IPS-15b (cell line): Measurements from ENCODE around the gene DPP10.

Experiments used
- H3K27me3 ChIP-seq: one replicate; pipeline ENCODE4 v1.6.1; 2013; ENCODE audit warnings: low read length; ENCODE audit not compliant: control insufficient read depth, insufficient read depth
- H3K36me3 ChIP-seq: one replicate; pipeline ENCODE4 v1.6.1; 2013; ENCODE audit warnings: low read length; ENCODE audit not compliant: control insufficient read depth, insufficient read depth
- H3K4me1 ChIP-seq: one replicate; pipeline ENCODE4 v1.6.1; 2013; ENCODE audit warnings: mild to moderate bottlenecking, low read length; ENCODE audit not compliant: control insufficient read depth, insufficient read depth
- H3K4me3 ChIP-seq: one replicate; pipeline ENCODE4 v1.5.1; 2013; ENCODE audit warnings: low read depth, low read length
- H3K9ac ChIP-seq: one replicate; pipeline ENCODE4 v1.6.1; 2013; ENCODE audit warnings: low read depth, mild to moderate bottlenecking, low read length
- H3K9me3 ChIP-seq: one replicate; pipeline ENCODE4 v1.6.1; 2013; ENCODE audit warnings: mild to moderate bottlenecking, low read length; ENCODE audit not compliant: control insufficient read depth, insufficient read depth

DPP10 gene

DNA sequence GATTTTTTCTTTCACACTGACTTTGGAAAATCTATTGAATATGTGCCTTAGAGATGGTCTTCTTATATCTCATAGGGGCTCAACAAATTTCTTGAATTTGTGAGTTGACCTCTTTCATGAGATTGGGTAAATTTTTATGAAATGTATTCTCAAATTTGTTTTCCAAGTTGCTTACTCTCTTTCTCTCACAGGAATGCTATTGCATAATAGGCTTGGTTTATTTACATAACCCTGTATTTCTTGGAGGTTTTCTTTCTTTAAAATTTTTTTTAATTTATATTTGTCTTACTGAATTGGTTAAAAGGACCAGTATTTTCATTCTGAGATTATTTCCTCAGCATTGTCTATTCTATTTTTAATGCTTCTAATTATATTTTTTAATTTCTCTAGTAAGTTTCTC is 917.1 kb downstream of the DPP10 start:
- Histone ChIP-seq H3K9me3 (peaks cover 16% of the 10 kb centered on the region), H3K27me3 (no peaks in the 10 kb centered on the region), H3K4me1 (peaks cover 17% of the 10 kb centered on the region), H3K9ac (no peak overlapping the region), H3K4me3 (no peak overlapping the region), H3K36me3 (no peaks in the 10 kb centered on the region)

DNA sequence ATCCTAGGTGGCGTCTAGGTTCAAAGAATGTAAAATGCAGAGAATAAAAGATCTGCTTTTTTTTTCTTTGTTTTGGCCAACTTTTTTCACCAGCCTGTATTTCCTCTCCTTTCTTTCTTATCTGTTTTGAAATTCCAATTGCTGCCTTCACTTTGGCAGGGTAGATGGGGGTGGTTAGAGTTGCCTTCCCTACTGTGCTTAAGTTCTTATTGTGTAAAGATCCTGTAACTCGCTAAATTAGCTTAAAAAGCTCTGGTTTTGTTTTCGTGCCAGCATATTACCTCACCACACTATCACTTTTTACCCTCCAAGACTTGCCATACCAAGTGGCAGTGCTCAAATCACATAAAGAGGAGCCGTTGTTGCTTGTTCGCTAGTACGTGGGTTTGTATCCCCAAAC is 921.7 kb downstream of the DPP10 start:
- no peaks in the 10 kb centered on the region for H3K9me3 ChIP-seq
- H3K4me1 ChIP-seq, result peaks cover 21% of the 10 kb centered on the region
- H3K9ac ChIP-seq, result no peak overlapping the region
- no peaks in the 10 kb centered on the region for H3K36me3 ChIP-seq
- H3K4me3 ChIP-seq, result peak overlapping the region; percentile 22
- H3K27me3 ChIP-seq, result no peaks in the 10 kb centered on the region

DNA sequence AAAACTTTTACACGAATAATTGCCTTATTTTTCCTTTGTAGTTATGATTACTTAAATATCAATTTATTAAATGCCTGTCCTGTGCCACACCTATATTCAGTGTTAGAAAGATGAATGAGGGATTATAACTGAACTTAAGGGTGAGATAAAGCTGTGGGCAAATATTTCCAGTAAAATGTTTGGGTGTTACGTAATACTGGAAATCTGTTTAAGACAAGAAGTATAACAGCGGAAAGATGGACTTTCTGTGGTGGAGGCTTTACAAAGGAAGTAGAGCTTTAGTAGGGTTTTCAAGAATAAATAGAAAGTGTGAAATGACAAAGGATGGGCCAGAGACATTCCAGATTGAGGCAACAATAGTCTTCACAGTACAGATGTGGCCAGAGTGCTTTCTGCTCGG is 927.0 kb downstream of the DPP10 start:
- Histone ChIP-seq H3K9ac (no peak overlapping the region), H3K27me3 (no peaks in the 10 kb centered on the region), H3K36me3 (no peaks in the 10 kb centered on the region), H3K4me1 (peaks cover 6% of the 10 kb centered on the region), H3K4me3 (no peak overlapping the region), H3K9me3 (peaks cover 13% of the 10 kb centered on the region)

DNA sequence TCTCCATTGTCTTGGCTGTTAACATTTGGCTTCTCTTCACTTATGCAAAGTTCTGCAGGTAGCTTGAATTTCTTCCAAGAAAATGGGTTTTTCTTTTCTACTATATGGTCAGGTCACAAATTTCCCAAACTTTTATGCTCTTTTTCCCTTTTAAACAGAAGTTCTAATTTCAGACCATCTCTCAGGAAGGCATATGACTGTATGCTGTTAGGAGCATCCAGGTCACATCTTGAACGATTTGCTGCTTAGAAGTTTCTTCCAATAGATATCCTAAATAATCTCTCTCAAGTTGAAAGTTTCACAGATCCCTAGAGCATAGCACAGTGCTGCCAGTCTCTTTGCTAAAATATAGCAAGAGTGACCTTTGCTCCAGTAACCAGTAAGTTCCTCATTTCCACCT is 932.5 kb downstream of the DPP10 start:
- Histone ChIP-seq H3K9ac (no peak overlapping the region), H3K36me3 (peaks cover 2% of the 10 kb centered on the region), H3K4me1 (no peaks in the 10 kb centered on the region)

DNA sequence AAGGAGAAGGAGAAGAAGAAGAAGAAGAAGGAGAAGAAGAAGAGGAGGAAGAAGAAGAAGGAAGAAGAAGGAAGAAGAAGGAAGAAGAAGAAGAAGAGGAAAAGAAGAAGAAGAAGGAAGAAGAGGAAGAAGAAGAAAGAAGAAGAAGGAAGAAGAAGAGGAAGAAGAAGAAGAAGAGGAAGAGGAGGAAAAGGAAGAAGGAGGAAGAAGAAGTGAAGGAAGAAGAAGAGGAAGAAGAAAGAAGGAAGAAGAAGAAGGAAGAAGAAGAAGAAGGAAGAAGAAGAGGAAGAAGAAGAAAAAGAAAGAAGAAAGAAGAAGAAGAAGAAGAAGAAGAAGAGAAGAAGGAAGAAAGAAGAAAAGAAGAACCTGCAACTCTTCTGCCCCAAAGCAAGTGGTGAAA is 942.0 kb downstream of the DPP10 start:
- Histone ChIP-seq H3K36me3 (no peaks in the 10 kb centered on the region), H3K9me3 (peaks cover 9% of the 10 kb centered on the region), H3K4me3 (no peak overlapping the region), H3K9ac (no peak overlapping the region), H3K27me3 (no peaks in the 10 kb centered on the region), H3K4me1 (peaks cover 7% of the 10 kb centered on the region)

More for the DNA sequence above, 932.5 kb downstream of the DPP10 start:
- Histone ChIP-seq H3K27me3 (no peaks in the 10 kb centered on the region), H3K9me3 (peaks cover 23% of the 10 kb centered on the region), H3K4me3 (no peak overlapping the region)

DNA sequence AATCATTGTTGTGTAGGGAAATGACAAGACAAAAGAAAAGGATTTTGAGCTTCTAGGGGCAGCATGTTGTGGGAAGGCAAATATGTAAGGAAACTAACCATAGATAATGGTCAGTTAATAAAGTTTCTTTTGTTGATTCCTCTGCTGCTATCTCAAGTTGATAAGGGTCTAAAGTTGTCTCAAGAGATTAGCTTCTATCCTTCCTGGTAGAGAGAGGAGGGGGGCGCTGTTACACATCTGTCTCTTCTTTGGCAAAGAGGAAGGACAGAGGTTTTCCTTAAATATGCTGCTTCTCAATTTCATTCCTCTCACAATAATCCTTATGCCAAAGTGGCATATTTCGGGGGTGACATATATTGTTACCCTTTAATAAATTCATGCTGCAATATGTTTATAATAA is 944.0 kb downstream of the DPP10 start:
- Histone ChIP-seq H3K9me3 (peaks cover 9% of the 10 kb centered on the region), H3K36me3 (no peaks in the 10 kb centered on the region), H3K4me1 (peaks cover 7% of the 10 kb centered on the region), H3K4me3 (no peak overlapping the region), H3K9ac (no peak overlapping the region), H3K27me3 (no peaks in the 10 kb centered on the region)

DNA sequence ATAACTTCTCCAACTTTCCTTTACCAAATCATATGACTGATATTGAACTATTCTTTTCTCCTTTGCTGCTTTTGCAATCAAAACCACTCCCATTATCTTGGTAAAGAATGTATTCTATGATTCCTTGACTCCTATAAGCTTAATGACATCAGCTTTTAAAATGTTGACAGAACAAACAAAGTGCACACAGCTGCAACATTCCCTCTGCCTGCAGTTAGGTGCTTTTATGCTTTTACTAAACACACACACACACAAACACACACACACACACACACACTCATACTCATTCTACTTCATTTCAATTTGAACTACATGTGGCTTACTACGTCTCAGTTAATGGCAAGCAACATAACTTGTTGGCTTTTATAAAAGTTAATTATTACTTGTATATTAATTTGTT is 946.6 kb downstream of the DPP10 start:
- Histone ChIP-seq H3K9ac (no peak overlapping the region), H3K4me3 (no peak overlapping the region), H3K27me3 (no peaks in the 10 kb centered on the region)

DNA sequence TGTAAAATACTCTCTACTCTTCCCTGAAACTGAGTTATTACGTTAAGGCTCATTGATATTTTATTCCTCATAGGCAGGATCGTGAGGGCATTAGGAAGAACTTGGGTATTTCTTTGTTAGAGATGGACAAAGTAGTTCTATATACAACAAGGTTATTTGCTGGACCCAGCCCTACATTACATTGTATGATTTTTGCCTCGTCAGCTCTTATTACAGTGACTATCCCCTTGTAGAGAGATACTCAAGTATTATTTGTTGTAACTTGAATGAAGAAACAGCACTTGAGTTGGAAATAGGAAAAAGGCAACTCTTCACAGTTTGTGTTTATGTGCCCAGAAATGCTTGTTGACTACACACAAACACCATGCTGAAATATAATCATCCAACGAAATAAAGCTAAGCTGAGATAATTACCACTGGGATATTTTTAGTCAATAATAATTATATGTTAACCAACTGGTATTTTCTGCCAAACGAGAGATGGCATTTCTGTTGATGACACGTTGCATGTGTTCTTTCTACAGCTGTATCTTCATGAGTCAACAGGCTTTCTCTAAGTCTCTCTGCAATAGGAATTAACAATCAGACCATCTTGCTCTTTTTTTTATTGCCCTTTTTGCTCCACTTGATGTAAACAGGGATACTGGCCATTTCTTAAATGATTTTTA is 947.6 kb downstream of the DPP10 start:
- Histone ChIP-seq H3K9me3 (no peaks in the 10 kb centered on the region), H3K27me3 (no peaks in the 10 kb centered on the region), H3K4me3 (no peak overlapping the region), H3K36me3 (no peaks in the 10 kb centered on the region), H3K4me1 (peaks cover 13% of the 10 kb centered on the region), H3K9ac (no peak overlapping the region)

More for the DNA sequence above, 946.6 kb downstream of the DPP10 start:
- H3K4me1 ChIP-seq, result peaks cover 12% of the 10 kb centered on the region
- peaks cover 3% of the 10 kb centered on the region for H3K9me3 ChIP-seq
- no peaks in the 10 kb centered on the region for H3K36me3 ChIP-seq

DNA sequence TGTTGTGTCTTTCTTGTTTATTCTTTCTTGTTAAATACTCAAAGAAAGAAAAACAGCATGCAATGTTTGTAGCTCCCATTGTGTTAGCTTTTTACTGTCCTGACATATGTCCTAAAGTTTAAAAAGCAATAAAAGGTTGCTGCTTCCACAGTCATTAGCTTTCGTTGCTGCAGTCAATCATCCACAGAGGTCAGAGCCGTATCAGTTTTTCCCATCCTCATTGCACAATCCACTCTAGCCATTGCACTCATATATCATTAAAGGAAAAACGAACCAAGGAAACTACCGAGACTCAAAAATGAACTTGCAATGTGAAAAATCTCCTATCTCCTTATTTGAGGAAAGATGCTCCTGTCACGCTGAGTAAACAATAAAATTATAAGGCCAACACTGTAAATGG is 954.1 kb downstream of the DPP10 start:
- Histone ChIP-seq H3K36me3 (no peaks in the 10 kb centered on the region), H3K9me3 (no peaks in the 10 kb centered on the region), H3K4me3 (no peak overlapping the region), H3K9ac (no peak overlapping the region), H3K4me1 (peaks cover 13% of the 10 kb centered on the region), H3K27me3 (no peaks in the 10 kb centered on the region)

DNA sequence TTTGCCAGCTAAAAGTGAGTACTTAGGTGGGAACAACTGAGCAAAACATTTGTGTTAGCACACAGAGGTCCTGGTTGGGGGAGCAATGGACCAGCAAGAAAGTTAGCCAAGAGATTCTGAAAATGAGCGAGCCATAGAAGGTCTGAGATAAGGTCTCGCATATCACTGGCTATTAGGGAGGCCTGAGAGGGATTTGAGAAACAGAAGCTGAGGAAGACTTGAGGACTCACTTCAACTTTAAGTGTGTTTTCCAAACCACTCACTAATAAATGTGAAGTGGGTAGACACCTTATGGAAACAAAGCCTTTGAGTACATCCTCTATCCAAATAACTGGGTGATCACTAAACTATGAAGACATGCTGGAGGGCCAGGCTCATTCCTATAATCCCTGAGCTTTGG is 958.5 kb downstream of the DPP10 start:
- peaks cover 6% of the 10 kb centered on the region for H3K4me1 ChIP-seq
- no peak overlapping the region for H3K9ac ChIP-seq
- H3K27me3 ChIP-seq, result no peaks in the 10 kb centered on the region
- no peaks in the 10 kb centered on the region for H3K9me3 ChIP-seq
- H3K4me3 ChIP-seq, result no peak overlapping the region
- no peaks in the 10 kb centered on the region for H3K36me3 ChIP-seq

DNA sequence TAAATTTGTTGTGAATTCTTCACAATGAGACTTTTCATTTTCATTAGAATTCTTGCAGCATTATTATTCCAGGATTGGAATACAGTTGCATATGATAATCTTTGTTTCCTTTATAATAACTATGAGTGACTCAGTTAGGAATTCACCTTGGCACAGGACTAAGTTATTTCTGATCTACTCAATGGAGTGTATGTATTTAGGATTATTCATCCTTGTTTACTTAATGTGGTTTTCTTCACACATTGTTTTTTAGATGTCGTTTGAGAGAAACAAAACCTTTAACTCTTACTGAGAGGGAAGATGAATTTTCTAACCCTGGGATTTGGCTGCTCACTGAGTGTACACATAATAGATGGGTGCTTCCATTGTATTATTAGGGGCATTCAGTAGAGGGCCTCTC is 970.1 kb downstream of the DPP10 start:
- Histone ChIP-seq H3K4me1 (no peaks in the 10 kb centered on the region), H3K36me3 (no peaks in the 10 kb centered on the region), H3K27me3 (no peaks in the 10 kb centered on the region), H3K9me3 (no peaks in the 10 kb centered on the region), H3K9ac (no peak overlapping the region), H3K4me3 (no peak overlapping the region)

DNA sequence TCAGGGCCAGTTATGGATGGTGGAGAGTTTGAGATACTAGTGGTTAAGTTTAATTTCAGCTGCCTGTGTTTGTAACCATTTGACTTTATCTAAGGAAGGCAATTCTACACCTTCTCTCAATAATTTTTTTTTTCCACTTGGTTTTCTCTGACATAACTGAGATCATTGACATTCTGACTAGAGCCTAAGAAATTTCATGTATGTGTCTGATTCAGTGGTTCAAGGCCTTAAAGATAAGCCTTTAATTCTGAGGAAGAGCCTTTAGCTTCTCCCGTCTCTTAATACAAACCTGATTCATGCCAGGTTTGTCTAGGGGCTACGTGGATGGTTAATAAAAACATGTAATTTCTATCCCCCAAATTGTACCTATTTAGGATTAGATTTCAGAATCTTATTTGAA is 971.4 kb downstream of the DPP10 start:
- H3K4me3 ChIP-seq, result no peak overlapping the region
- no peaks in the 10 kb centered on the region for H3K36me3 ChIP-seq
- H3K9ac ChIP-seq, result no peak overlapping the region
- no peaks in the 10 kb centered on the region for H3K27me3 ChIP-seq
- H3K9me3 ChIP-seq, result no peaks in the 10 kb centered on the region
- H3K4me1 ChIP-seq, result no peaks in the 10 kb centered on the region
